Activated CD4-positive, alpha-beta T cell treated with anti-CD3 and anti-CD28 coated beads, Interleukin-2, amount 50 U/mL, for 16 hours (primary cell): ENCODE measurements around the gene FOXP1.

Source experiments
- DNase-seq: peaks from one replicate; pipeline ENCODE4 v3.0.0-alpha.2; 2020

Gene FOXP1

DNA sequence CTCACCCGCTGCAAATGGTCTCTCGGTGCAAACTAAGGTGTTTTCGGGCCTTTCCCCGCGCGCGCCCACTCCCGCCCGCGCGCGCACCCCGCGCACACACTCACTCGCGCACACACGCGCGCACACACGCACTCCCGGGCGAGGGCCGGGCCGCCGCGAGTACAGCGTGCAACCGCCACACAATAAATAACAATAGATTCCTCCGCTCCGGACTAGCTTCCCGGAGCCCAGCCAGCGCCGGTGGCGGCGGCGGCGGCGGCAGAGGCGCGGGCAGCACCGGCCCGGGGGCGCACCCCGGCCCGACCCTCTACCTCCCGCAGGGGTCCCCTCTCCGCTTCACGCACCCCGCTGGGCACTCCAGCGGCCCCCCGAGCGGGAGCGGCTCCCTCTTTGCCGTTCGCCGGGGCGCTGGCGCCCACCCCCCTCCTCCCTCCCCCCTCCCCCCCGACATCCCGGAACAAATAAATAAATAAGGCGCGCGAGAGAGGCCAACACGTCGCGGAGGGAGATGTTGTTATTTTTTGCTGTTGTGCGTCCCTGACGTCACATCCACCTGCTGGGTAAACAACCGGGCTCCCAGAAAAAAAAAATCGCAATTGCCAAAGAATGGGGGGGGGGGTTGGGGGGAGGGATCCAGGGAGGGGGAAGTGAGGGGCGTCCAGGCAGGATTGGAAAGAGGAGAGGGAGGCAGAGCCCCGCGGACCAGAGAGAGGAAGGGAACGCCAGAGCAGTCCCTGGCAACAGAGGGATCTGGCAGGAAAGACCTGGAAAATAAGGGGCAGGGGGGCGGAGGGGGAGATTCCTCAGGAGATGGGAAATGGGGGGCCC lies at the start of gene FOXP1:
FOXP1 (minus strand) TSS at position 163 of the 828 bp plus-strand sequence. CDS start 385,347 bp downstream, outside the sequence.
- peak; percentile 39 for DNase-seq

DNA sequence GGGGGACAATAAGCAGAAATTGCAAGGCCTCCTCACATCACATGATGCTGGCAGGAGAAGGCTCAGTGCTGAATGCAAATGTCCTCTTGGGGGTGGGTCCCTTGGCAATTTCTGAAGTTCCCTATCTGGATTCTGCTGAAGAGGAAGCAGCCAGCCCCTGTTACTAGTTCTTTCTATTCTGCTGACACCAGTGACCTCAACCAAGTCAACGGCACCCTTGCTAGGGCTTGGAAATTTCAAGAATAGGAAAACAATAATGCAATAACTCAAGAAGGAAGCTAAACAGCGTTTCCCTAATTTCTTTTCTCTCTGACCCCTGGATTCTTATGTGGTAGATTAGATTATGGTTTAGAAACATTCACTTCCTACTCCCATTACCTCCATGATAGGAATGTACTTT lies 46.2 kb upstream of the FOXP1 start:
- no peak for DNase-seq

DNA sequence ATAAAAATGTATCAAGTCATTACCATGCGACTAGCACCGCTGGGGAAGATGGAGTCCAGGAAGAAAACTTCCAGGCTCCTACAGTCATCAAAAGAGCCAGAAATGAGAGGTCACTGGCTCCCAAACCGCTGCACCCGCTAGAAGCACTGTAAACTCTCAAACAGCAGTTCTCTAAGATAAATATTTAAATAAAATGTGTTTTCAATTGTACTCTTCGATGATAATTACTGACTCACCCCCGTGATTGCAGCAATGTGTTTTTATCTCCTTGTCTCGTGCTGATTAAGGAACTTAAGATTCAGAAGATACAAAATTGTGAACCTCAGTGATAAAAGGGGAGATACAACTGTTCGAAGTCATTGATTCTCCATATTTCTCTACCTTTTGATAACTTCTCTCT lies 45.8 kb upstream of the FOXP1 start:
- DNase-seq: no peak

DNA sequence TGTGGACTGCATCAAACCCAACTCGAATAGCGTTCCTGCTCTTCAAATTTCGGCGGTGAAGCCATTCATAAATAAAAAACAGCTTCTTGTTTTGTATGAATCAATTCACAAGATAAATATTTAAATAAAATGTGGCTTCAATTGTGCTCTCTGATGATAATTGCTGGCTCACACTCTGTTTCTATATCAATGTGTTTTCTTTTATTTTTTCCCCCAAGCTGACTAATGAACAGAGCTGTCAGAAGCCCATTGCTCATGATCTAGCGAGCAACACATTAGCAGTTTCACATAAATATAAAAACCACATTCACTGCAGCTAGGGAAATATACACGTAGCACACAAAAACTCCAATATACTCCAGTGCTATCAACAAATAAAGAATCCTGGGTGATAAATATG lies 45.0 kb upstream of the FOXP1 start:
- no peak for DNase-seq

DNA sequence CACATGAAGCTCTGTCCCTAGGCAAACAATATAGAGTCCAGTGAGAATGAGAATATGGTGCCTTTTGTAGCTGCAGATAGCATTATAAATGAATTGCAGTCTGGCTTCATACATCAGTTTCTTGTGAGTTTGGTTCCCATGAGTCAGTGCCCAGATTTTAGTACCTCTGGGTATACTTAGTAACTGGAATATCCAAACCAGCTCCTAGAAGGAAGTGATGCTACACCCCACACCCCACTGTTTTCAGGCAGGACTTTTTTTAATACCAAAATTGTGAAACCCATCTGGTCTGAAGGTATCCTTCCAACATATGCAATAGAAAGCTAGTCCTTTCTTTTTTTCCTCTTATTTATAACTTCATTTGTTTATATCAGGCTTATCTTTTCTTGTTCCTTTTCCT lies 42.1 kb upstream of the FOXP1 start:
- DNase-seq: no peak

DNA sequence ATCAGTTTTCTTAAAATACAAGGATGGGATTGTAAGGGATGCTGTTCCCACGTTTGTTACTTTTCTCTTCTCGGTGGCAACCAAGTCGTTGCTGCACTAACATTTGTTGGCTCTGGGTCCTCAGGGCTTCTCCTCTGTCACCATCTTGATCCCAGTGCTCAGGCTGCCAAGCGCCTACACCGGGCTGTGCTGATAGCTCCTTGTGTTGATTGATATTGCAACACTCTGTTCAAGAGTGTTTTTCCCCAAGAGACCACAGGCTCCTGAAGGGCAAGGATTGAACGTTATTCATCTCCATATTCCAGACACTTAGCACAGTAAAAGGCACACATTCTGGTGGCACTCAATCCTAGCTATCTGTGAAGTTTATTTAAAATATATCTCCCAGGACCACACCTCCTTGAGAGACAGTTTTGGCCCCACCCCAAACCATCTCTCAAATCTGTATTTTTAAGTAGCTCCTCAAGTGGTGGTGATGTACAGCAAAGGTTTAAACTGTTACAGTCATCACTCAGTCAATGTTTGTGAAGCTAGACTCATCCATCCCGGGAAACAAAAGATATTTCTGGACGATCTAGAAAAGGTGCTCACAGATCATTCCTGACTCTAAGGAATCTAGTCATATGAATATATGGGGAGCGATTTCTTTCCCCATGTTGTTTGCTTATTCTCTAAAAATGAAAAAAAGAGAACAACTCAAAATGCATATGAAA lies 38.5 kb upstream of the FOXP1 start:
- no peak for DNase-seq

DNA sequence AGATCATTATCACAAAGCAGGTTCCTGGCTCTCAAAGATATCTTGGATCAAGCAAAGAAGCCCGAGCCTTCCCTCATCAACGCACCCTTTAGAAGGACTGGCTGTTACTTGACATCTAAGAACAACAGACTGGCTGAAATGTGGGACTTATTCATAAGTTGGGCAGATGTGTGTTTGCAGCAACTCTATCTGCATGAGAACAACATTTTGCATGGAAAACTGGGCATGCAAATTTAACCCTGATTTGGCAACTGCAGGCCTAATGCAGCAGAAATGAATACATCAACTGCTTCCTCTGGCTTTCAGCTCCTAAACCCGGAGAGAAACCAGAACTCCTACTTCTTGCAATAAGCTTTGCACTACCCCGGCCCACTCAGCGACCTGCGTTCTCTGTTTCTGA lies 35.0 kb upstream of the FOXP1 start:
- DNase-seq: no peak

DNA sequence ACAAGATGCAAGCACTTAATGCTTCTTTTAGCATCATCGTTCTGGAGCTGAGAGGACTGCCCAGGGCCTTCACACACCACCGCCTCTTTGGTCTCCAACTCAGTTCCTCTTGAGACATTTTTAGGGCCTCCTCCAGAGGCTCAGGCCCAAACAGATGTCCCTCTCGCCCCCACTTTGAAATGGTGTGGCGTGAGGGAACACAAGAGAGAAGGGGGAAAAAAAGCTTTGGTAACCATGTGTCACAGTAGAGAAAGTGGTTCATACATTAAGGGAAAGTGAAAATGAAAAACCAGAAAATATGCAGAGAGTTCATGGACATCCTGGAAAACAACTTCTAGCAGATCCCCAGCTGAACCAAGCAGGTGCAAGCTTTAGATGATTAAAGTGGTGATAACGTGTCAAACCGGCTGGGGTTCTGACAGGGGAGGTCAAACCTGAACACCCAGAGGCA lies 33.1 kb upstream of the FOXP1 start:
- DNase-seq: no peak

DNA sequence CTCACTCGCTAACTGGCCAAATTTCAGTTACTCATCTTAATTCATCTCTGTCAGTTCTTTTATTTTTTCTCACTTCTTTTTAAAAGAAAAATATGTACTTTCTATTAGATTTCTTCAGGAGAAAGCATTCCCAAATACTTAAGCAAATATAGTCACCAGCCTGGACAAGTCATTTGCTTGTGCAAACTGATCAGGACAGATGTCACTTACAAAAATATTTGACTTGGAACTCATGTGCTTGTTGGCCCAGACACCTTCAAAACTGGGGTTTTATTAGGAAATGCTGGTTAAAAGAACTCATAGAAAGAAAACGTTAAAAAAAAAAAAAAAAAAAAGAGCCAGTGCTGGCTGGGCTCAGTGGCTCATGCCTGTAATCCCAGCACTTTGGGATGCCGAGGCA lies 31.3 kb upstream of the FOXP1 start:
- DNase-seq: no peak

DNA sequence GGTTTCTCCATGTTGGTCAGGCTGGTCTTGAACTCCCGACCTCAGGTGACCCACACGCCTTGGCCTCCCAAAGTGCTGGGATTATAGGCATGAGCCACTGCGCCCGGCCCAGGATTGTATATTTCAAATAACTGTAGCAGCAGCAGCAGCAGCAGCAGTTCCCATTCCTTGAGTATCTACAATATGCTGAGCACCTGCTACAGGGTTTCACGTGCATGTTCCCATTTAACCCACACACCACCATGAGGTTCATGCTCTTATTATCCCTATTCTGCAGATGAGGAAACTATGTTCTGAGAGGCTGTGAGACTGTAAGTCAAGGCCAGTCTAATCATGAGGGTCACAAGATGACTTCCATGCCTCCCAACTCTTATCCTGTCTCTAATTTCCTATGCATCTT lies 30.9 kb upstream of the FOXP1 start:
- DNase-seq: no peak

DNA sequence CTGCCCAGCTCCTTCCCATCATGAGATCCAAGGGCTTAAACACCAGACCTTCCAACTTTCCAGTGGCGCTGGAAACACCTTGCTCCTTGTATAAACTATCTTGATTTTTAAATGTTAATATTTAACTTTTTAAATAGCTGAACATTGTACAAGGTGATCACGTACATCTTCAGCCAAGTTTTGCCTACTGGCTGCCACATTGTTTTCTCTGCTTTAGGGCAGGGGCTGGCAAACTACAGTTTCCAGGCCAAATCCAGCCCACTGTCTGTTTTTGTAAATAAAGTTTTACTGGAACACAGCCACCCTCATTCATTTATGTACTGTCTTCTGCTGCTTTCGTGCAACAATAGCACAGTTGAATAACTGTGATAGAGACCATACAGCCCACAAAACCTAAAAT lies 27.6 kb upstream of the FOXP1 start:
- DNase-seq: no peak

DNA sequence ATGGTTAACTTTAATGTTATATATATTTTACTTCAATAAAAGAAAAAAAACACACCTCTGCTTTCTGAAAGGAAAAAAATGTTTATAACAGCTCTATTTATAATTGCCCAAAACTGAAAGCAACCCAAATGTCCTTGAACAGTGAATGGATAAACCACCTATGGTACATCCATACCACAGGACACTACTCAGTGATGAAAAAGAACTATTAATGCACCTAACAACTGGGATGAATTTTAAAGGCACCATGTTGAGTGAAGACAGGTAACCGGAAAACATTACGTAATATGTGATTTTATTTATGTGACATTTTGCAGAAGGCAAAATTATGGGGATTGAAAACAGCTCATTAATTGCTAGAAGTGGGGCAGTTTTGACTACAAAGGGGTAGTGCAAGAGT lies 23.8 kb upstream of the FOXP1 start:
- DNase-seq: no peak

DNA sequence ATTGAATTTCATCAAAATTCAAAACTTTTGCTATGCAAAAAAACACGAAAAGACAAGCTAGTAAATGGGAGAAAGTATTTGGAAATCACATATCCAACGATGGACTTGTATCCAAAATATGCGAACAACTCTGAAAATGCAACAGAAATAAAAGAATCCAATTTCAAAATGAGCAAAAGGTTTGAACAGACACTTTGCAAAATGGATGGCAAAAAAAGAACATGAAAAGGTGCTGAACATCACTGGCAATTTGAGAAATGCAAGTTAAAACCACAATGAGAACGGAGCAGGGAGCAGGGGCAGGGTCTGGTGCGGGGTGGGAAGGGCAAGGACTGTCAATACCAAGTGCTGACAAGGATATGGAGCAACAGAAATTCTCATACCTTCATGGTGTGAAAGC lies 23.1 kb upstream of the FOXP1 start:
- no peak for DNase-seq

DNA sequence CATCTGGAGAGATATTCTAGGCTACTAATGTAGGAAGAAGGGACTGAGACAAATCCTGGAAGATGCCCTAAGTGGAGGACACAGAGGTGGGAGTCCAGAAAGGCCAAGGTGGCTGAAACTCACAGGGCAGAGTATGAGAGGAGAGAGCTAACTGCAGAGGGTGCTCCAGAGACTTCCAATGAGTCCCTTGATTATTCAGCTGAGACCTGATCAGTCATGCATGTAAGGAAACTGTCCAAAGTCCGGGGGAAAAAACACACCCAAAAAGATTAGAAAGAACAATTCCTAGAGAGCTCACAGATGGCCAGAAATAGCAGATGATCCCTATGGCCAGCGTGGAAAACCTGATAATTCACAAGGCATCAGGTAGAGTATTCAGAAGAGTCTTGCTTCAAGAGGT lies 18.7 kb upstream of the FOXP1 start:
- DNase-seq: no peak

DNA sequence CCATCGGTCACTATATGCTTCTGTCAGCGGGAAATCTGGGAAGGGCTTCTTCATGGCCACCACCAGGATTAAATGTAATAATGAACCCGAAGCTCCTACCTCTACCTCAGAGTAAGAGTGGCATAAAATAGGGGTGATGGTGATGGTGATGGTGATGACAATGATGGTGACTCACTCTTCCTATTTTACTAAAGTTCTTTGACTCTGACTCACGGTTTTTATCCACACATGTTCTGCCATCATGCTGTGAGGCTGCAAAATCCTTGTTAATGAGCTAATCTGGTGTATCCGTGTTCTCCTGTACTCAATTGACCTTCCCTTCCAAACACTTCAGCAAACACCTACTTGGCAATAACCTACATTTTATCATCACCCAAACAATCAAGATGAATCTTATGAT lies 18.3 kb upstream of the FOXP1 start:
- peak; percentile 18 for DNase-seq

DNA sequence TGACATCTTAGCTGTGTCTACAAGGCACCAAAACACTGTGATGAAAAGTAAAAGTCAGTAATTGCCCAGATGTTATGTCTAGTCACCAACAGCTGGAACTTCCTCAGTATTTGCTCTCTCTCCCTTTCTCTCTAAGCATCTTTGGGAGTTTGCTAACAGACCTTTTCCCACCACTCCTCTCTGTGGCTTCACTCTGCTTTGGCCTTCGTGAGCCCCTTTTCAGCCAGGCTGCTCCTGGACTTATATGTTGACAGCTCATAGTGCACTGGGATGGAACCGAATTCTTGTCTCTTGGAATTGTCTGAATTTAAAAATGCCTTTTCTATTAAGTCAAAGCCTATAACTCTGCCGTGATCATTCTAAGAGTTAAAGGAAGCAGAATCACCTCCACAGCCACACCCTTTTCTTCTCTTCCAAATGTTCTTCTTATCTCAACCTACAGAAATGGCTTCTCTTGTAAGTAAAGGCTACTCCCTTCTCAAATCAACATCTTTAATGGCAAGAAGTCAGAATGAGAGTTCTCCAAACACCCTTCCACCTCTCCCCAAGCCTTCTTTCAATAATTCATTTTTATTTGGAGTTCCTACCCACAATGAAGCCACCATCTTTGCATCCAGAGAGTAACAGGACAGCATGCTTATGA lies 17.2 kb upstream of the FOXP1 start:
- DNase-seq: no peak

DNA sequence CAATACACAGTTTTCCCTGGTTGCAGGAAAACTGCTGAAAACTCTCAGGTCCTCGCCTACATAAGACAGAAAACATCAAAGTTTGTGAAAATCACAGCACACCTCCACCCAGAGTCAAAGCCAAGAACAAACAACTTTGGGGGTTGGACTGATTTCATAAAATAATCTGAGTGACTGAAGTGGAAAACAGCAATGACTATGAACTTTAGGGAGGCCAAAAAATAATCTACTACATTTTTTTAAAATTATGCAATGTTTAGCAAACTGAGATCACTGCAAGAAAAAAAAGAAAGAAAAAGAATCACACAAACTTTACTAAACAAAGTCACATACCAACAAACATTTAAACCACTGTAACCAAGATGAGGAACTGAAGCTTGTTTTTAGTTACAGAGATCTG lies 15.9 kb upstream of the FOXP1 start:
- no peak for DNase-seq

DNA sequence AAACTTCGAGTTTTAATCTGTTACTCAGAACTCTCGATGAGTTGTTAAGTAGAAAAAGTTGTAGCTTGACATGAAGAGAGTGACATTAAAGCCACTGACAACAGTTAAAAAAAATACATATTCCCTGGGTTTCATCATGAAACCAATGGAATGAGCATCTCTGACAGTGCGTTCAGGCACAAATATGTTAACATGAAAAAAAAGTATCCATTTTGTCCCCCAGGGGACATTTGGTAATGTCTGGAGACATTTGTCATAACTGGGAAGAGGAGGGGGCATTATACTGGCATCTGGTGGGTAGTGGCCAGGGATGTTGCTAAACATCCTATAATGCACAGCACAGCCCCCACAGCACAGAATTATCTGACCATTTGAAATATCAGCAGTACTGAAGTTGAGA lies 14.8 kb upstream of the FOXP1 start:
- DNase-seq: no peak

DNA sequence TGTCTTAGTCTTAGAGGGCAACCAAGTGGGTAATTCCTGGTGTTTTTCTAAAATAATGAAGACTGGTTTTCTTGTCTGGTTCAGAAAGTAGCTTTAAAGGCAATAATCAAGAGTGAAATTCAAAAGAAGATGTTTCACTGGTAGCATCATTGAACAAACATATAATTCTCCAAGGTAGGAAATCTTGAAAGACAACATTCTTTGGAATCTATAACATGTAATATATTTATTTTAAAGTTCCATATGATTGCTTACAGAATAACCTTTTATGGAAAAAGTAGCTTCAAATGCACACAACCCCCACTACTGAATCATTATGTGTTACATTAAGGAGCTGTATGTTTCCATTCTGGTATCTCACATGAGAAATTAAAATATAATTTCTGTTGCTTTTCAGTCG lies 13.8 kb upstream of the FOXP1 start:
- DNase-seq: no peak

DNA sequence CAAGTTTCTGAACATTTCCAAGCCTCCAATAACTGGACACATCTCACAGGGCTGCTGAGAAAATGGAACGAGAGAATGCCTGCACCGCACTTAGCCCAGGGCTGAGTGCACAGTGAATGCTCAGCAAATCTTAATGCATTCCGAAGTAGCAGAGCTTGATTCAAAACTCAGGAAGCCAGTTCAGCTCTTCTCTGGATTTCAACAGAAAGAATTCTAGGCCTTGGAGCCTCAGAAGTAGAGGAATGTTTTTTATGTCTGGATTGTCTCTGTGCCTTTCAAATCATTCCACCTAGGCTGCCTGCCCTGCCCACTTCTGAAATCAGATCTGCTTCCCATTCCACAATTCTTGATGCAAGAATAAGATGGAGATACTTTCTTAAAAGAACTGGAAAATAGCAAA lies 9.6 kb upstream of the FOXP1 start:
- no peak for DNase-seq

DNA sequence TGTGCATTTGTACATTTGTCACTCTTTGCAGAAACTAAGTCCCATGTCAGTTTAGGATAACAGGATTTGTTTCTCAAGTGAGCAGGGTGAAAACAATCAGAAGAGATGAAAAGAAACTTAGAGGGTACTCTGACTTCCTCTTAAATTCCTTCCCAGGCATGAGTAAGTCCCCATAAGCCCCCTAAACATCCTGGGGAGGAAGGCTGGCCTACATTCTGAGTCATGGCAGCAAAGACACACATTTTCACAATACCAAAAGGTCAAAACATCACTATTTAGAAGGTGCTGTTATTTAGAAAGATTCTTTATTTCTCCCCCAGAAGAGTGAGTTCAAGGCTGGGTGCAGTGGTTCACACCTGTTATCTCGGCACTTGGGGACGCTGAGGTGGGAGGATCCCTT lies 7.6 kb upstream of the FOXP1 start:
- DNase-seq: no peak

DNA sequence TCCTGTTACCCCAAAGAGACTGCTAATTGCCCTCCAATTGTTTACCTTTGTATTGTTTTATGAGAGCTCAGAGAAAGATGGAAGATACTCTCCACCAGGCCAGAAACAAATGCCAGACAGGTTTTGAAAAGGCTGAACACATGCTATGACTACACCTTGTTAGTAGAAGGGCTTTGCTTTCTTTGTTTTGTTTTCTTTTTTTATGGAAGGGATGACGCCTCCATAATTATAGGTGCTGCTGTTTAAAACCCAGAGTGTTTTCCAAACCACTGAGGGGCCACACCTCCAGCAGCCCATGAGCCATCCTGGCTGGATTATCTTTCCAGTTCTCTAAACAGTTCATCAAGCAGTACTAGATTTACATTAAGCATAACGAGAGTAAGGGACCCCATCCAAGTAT lies 5.6 kb upstream of the FOXP1 start:
- DNase-seq: no peak

DNA sequence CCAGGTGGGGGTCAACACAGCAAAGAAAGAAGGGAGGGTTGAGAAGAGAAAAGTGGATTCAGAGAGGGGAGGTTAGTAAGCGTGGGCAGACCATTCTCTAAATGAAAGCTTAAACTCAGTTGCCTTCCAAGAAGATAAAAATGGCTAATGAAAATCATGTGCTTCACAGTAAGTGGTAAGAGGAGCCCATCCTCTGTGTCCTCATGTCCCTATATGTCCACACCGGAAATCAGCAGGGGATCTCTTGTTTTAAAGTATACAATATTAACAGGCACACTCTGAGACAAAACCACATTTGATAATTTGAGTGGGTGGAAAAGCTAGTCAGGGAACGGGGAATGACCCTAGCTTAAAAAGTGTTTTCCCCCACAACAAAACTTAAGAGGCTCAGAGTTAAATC lies 4.4 kb upstream of the FOXP1 start:
- DNase-seq: no peak

DNA sequence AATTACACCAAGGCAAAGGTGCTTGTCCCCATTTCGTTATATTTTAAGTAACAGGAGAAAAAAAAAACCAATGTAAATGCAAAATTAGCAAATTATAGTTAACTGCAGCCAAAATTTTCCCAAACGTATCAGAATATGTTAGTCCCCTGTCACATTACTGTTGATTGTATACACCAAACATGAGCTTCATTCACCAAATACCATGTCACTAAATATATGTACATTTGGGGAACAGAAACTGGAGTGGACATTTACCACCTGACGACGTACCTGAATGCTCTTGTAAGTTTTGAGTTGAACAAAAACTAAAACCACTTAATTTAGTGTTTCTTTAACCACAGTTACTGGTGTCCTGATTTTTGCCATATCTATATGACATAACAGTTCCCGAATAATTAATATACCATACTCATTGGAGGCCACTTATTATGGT lies 3.3 kb upstream of the FOXP1 start:
- no peak for DNase-seq
